ENCODE data around the gene POU3F1. TPM values are rescaled to one million over a fixed set of nuclear protein-coding genes. Genes with fewer than 3 reads are reported as not detected.

POU3F1 gene
- total RNA-seq, 3 donors from 2014 or later, result 0.29 TPM; not detected in 2

DNA sequence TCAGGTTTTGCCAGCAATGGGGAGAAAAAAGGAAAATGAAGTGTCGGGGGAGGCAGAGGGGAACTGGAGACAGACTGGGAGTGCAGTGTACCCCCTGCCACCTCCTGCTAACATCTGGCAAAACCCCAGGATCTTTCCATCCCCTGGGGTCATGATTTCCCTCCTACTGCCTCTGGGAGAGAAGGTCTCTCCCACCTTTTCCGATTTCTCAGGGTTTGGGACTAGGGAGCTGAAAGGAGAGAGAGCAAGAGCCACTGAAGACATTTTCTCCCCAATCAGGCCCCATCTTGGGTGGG is 46.4 kb downstream of the POU3F1 start:
- Histone ChIP-seq H3K27ac (peak overlapping the region; percentile 90 to 95), H3K36me3 (no peaks in the 10 kb centered on the region), H3K9me3 (no peaks in the 10 kb centered on the region), H3K4me1 (peaks cover 9 to 33% of the 10 kb centered on the region in 2 donors), H3K27me3 (no peaks in the 10 kb centered on the region), H3K4me3 (peak overlapping the region in 2 of 3 donors; percentile 4 to 46)
- intact Hi-C loops (cut with DNase I; ENCODE audit: low total_unique reads), result no loop called here
- DNase-seq (ENCODE audit: low spot score in 2 of 2), result no peak
- TF ChIP-seq CTCF (IDR thresholded peaks at IDR 0.05), result no peak
- TF ChIP-seq POLR2A (IDR thresholded peaks at IDR 0.05), result no peak
- no peak for TF ChIP-seq POLR2AphosphoS5 (IDR thresholded peaks at IDR 0.05)

GRCh38 chr1:37999430-38000232 is 47.0 kb downstream of the POU3F1 start:
- peaks cover 13 to 33% of the 10 kb centered on the region in 2 donors for H3K4me1 ChIP-seq
- intact Hi-C loops (cut with DNase I; ENCODE audit: low total_unique reads), result no loop called here
- peak in 1 of 2 donors; percentile 35 for DNase-seq (ENCODE audit: low spot score in 2 of 2)
- TF ChIP-seq CTCF (IDR thresholded peaks at IDR 0.05), result no peak
- TF ChIP-seq POLR2A (IDR thresholded peaks at IDR 0.05), result no peak
- no peak for TF ChIP-seq POLR2AphosphoS5 (IDR thresholded peaks at IDR 0.05)
- no peaks in the 10 kb centered on the region for H3K36me3 ChIP-seq
- H3K9me3 ChIP-seq, result no peaks in the 10 kb centered on the region
- H3K27me3 ChIP-seq, result no peaks in the 10 kb centered on the region
- H3K4me3 ChIP-seq, result peak overlapping the region in 2 of 3 donors; percentile 6 to 46
- peak overlapping the region; percentile 90 to 95 for H3K27ac ChIP-seq

DNA sequence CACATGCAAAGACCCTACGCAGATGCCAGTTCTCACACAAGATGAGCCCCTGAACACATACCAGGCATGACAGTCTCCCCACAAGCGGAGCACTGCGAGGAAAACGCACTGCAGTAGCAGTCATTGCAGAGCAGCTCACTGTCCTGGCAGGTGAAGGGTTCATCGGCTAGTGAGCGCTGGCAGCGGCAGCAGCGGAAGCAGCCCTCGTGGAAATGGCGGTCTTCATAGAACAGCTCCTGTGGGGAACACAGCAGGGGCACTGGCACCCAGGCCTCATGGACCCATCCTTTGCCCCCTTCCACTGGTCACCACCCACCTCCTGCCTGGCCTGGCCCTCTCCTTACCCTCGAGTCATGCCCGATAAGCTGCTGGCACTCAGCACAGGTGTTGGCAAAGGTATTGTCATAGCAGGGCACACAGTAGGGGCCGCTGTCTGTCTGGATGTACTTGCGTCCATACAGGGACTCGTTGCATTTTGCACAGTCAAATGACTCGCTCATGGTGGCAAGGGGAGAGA is 47.6 kb downstream of the POU3F1 start:
- no peaks in the 10 kb centered on the region for H3K36me3 ChIP-seq
- TF ChIP-seq POLR2A (IDR thresholded peaks at IDR 0.05) (no peak), POLR2AphosphoS5 (IDR thresholded peaks at IDR 0.05) (no peak), CTCF (IDR thresholded peaks at IDR 0.05) (no peak)
- DNase-seq (ENCODE audit: low spot score in 2 of 2), result no peak
- no peaks in the 10 kb centered on the region for H3K9me3 ChIP-seq
- peak overlapping the region in 2 of 3 donors; percentile 6 to 46 for H3K4me3 ChIP-seq
- intact Hi-C loops (cut with DNase I; ENCODE audit: low total_unique reads), result no loop called here
- no peaks in the 10 kb centered on the region for H3K27me3 ChIP-seq
- H3K4me1 ChIP-seq, result peaks cover 13 to 33% of the 10 kb centered on the region in 2 donors
- peak overlapping the region; percentile 90 to 95 for H3K27ac ChIP-seq

GRCh38 chr1:37998089-37998808 is 48.3 kb downstream of the POU3F1 start:
- no peak for DNase-seq (ENCODE audit: low spot score in 2 of 2)
- H3K36me3 ChIP-seq, result no peaks in the 10 kb centered on the region
- TF ChIP-seq POLR2A (IDR thresholded peaks at IDR 0.05) (no peak), POLR2AphosphoS5 (IDR thresholded peaks at IDR 0.05) (no peak), CTCF (IDR thresholded peaks at IDR 0.05) (no peak)
- H3K27ac ChIP-seq, result peak overlapping the region; percentile 90 to 95
- peaks cover 9 to 33% of the 10 kb centered on the region in 2 donors for H3K4me1 ChIP-seq
- intact Hi-C loops (cut with DNase I; ENCODE audit: low total_unique reads), result no loop called here
- H3K4me3 ChIP-seq, result peak overlapping the region in 1 of 3 donors; percentile 46
- H3K27me3 ChIP-seq, result no peaks in the 10 kb centered on the region
- H3K9me3 ChIP-seq, result no peaks in the 10 kb centered on the region
